GM12878 (cell line): ENCODE measurements around the gene DIP2C. TPM values are rescaled to one million over a fixed set of nuclear protein-coding genes. Genes with fewer than 3 reads are reported as not detected.

Experiments
- ATAC-seq: fragments of 200-7000 bp; cut with Tn5 transposase; 3 replicates; pipeline ENCODE4 v1.9.1; 2020; ENCODE audit warnings: mild to moderate bottlenecking, moderate library complexity
- BruUV-seq: library from RNA; stranded (reverse); fragments of 400-500 nt; replicated peaks from 2 replicates; lab custom pipeline; 2021; lab: Mats Ljungman, UMichigan
- CTCF ChIA-PET: fragments of 300-600 bp; sonication (Branson Sonifier 250); formaldehyde crosslinking; extraction: SDS; loops from one replicate; lab custom pipeline; 2021; ENCODE audit warnings: inconsistent platforms; lab: Yijun Ruan, JAX
- POLR2A ChIA-PET: fragments of 350-600 bp; formaldehyde crosslinking; extraction: SDS; loops from one replicate; lab custom pipeline; 2021; ENCODE audit warnings: inconsistent platforms; lab: Charles Lee
- RAD21 ChIA-PET: fragments of 300-600 bp; sonication (Branson Sonifier 250); formaldehyde crosslinking; loops from one replicate; lab custom pipeline; 2023; ENCODE audit warnings: antibody characterized with exemption; ENCODE audit not compliant: unreplicated experiment; lab: Charles Lee
- SMC1A ChIA-PET: fragments of 300-600 bp; sonication (Branson Sonifier 250); formaldehyde crosslinking; loops from one replicate; lab custom pipeline; 2023; ENCODE audit not compliant: unreplicated experiment, uncharacterized antibody; lab: Charles Lee
- DNase-seq: peaks from one replicate; pipeline ENCODE4 v3.0.0-alpha.2; 2011; ENCODE audit warnings: low read depth, low spot score
- FAIRE-seq: peaks from 3 replicates; lab custom pipeline; 2011; peaks lifted over from hg19 to GRCh38; lab: Jason Lieb, UNC
- H2AFZ ChIP-seq: 2 replicates; pipeline ENCODE4 v1.6.0; 2011; ENCODE audit warnings: low read depth, low read length, control low read depth; ENCODE audit not compliant: control insufficient read depth
- H3K27ac ChIP-seq: 2 replicates; pipeline ENCODE4 v1.5.1; 2011; ENCODE audit warnings: control low read depth; ENCODE audit not compliant: control insufficient read depth, insufficient read depth
- H3K27me3 ChIP-seq, 2 experiments: replicated peaks in 1 of 2; 2 replicates each; pipeline versions ENCODE4 v1.6.0 to v1.6.1; 2011; ENCODE audit warnings: low read length in 1 of 2; ENCODE audit not compliant: control insufficient read depth in 2 of 2, insufficient read depth in 2 of 2
- H3K36me3 ChIP-seq, 2 experiments: 2 replicates each; pipeline ENCODE4 v1.5.1; 2011; ENCODE audit warnings: low read length in 1 of 2; ENCODE audit not compliant: control insufficient read depth in 2 of 2, insufficient read depth in 2 of 2
- H3K4me1 ChIP-seq: 2 replicates; pipeline ENCODE4 v1.6.1; 2011; ENCODE audit warnings: mild to moderate bottlenecking, low read length, moderate library complexity, mixed read lengths; ENCODE audit not compliant: control insufficient read depth, insufficient read depth
- H3K4me2 ChIP-seq: 2 replicates; pipeline ENCODE4 v1.6.0; 2011; ENCODE audit warnings: control low read depth; ENCODE audit not compliant: control insufficient read depth, insufficient read depth
- H3K4me3 ChIP-seq: fragments of 200-600 bp; sonication (generic); 2 replicates; pipeline ENCODE4 v1.5.1; 2016
- H3K79me2 ChIP-seq: 2 replicates; pipeline ENCODE4 v1.6.0; 2011; ENCODE audit warnings: low read length; ENCODE audit not compliant: control insufficient read depth, insufficient read depth
- H3K9ac ChIP-seq: 2 replicates; pipeline ENCODE4 v1.8.0; 2011; ENCODE audit warnings: low read length, control low read depth, mixed read lengths; ENCODE audit not compliant: control insufficient read depth, insufficient read depth
- H3K9me3 ChIP-seq: replicated peaks from 3 replicates; pipeline ENCODE4 v1.5.1; 2011; ENCODE audit warnings: mild to moderate bottlenecking, low read length; ENCODE audit not compliant: control insufficient read depth, insufficient read depth
- H4K20me1 ChIP-seq: 2 replicates; pipeline ENCODE4 v1.6.0; 2011; ENCODE audit not compliant: control insufficient read depth, insufficient read depth
- CHD4 ChIP-seq: fragments of 200-600 bp; sonication (generic); IDR thresholded peaks from 2 replicates; pipeline ENCODE4 v1.6.1; 2016; ENCODE audit warnings: mild to moderate bottlenecking
- E4F1 ChIP-seq: fragments of 450-650 bp; IDR thresholded peaks from 2 replicates; pipeline ENCODE4 v1.6.1; 2018; ENCODE audit warnings: borderline replicate concordance, mild to moderate bottlenecking; ENCODE audit not compliant: partially characterized antibody
- IRF5 ChIP-seq: fragments of 450-650 bp; IDR thresholded peaks from 2 replicates; pipeline ENCODE4 v1.6.1; 2017; ENCODE audit warnings: borderline replicate concordance
- JUND ChIP-seq: IDR thresholded peaks from 2 replicates; pipeline ENCODE4 v1.6.1; 2012; ENCODE audit warnings: low read depth, mild to moderate bottlenecking, low read length, improper control_type of control experiment, moderate library complexity
- PAX5 ChIP-seq: IDR thresholded peaks from 2 replicates; pipeline ENCODE4 v1.6.1; 2011; ENCODE audit warnings: low read depth, low read length, borderline replicate concordance
- RELB ChIP-seq: fragments of 450-650 bp; IDR thresholded peaks from 2 replicates; pipeline ENCODE4 v1.6.1; 2017; ENCODE audit warnings: low read depth, mild to moderate bottlenecking, moderate library complexity
- SREBF2 ChIP-seq: IDR thresholded peaks from 2 replicates; pipeline ENCODE4 v1.6.1; 2012; ENCODE audit warnings: mild to moderate bottlenecking, low read length
- SUZ12 ChIP-seq: fragments of 200-600 bp; sonication (generic); IDR thresholded peaks from one replicate; pipeline ENCODE4 v1.6.1; 2018; ENCODE audit warnings: antibody characterized with exemption, mild to moderate bottlenecking; ENCODE audit not compliant: unreplicated experiment
- USF2 ChIP-seq: IDR thresholded peaks from 2 replicates; pipeline ENCODE4 v1.6.1; 2011; ENCODE audit warnings: low read depth, low read length, improper control_type of control experiment, borderline replicate concordance
- ZNF24 ChIP-seq: fragments of 450-650 bp; IDR thresholded peaks from 2 replicates; pipeline ENCODE4 v1.6.1; 2017; ENCODE audit warnings: antibody characterized with exemption, mild to moderate bottlenecking
- ZSCAN29 ChIP-seq: fragments of 450-650 bp; IDR thresholded peaks from 2 replicates; pipeline ENCODE4 v1.6.1; 2017; ENCODE audit warnings: mild to moderate bottlenecking, moderate library complexity
- WGBS: methylation state at CpG from one replicate; pipeline ENCODE4 v1.1.6; 2016; ENCODE audit warnings: low lambda C conversion rate; ENCODE audit not compliant: insufficient replicate concordance, insufficient coverage; ENCODE audit errors: missing lambda C conversion rate; 5-methylcytosine and 5-hydroxymethylcytosine counted together
- in situ Hi-C: fragments of 300-500 bp; cut with MboI; formaldehyde crosslinking; loops from 9 replicates; pipeline ENCODE4 v1.14.3; 2018; ENCODE audit warnings: mixed read lengths
- intact Hi-C: fragments of 100-400 bp; cut with micrococcal nuclease; formaldehyde crosslinking; loops from one replicate; pipeline ENCODE4 v1.14.2; 2022; ENCODE audit not compliant: unreplicated experiment
- polyA plus RNA-seq, 11 experiments: library from polyadenylated mRNA; depleted of rRNA in 4 of 11; unstranded in 6 of 11; stranded (reverse) in 5 of 11; fragments of >200 nt; fragmentation: Nextera tagmentation in 4 of 11; fragmentation: Illumina TruSeq in 1 of 11; extraction: Ambion mirVana in 4 of 11; extraction: Trizol in 1 of 11; gene quantifications; 1 replicate in 1 of 11; 2 replicates in 10 of 11; pipeline versions ENCODE4 v1.2.1 to v1.2.3, GENCODE V29; 2011 to 2016; ENCODE audit warnings: inconsistent platforms in 2 of 11, missing spikeins in 2 of 11, low read depth in 1 of 11
- total RNA-seq, 4 experiments: library from RNA; depleted of rRNA in 3 of 4; stranded (reverse); fragments of >200 nt in 3 of 4; fragmentation: Illumina TruSeq in 1 of 4; extraction: Trizol in 1 of 4; gene quantifications; 2 replicates each; pipeline versions ENCODE4 v1.2.1 to v1.2.3, GENCODE V29; 2013 to 2021

DIP2C gene
- total and polyA plus RNA-seq, 10 of the 15 experiments (the other 5 are each of a cell fraction or from before 2014, with no cell fraction given): 0.01 to 0.10 (median 0.06) TPM

- H2AFZ ChIP-seq: no peak overlapping the region
- DNase-seq: no peak
- no peak for ATAC-seq
- ChIA-PET CTCF (no interaction called here), RAD21 (no interaction called here)
- no peaks in the 10 kb centered on the region for H3K79me2 ChIP-seq
- H3K9ac ChIP-seq: no peak overlapping the region
- H3K27me3 ChIP-seq: no peaks in the 10 kb centered on the region; a peak in 1 of 4 replicates
- H3K27ac ChIP-seq: no peak overlapping the region
- no peak overlapping the region for H3K4me2 ChIP-seq
- H4K20me1 ChIP-seq: no peaks in the 10 kb centered on the region
- 42% methylated on average over 8 of the region's 10 CpGs for WGBS
- BruUV-seq: no TSS peak
- no peaks in the 10 kb centered on the region for H3K4me1 ChIP-seq
- no peaks in the 10 kb centered on the region for H3K36me3 ChIP-seq
- H3K9me3 ChIP-seq: no peaks in the 10 kb centered on the region; the same call in 2 of the 3 replicates
- in situ Hi-C loops: no loop called here
- no peak for TF ChIP-seq ZNF24
- TF ChIP-seq PAX5: no peak
- no peak for TF ChIP-seq ZSCAN29
- TF ChIP-seq RELB: no peak
- no peak for TF ChIP-seq SREBF2
- TF ChIP-seq CHD4: no peak
- no peak for TF ChIP-seq JUND
- no peak for TF ChIP-seq E4F1
- no peak for TF ChIP-seq USF2
- no peak for TF ChIP-seq SUZ12
- TF ChIP-seq IRF5: no peak
- TF ChIP-seq, all 136 proteins: peak for 0
- no peak for FAIRE-seq
- intact Hi-C loops: no loop called here
- SMC1A ChIA-PET: no interaction called here
- no peak overlapping the region for H3K4me3 ChIP-seq
- POLR2A ChIA-PET: no interaction called here
These were observed 131.6 kb downstream of the DIP2C start for GRCh38 chr10:557792-558328.
